Nephron (organoid): ENCODE data around the gene RBPMS2.

Experiments
- H3K27ac Mint-ChIP-seq, 3 experiments: 2 replicates each; pipeline ENCODE4 v1.8.0; 2020; ENCODE audit warnings: mixed read lengths in 3 of 3, mild to moderate bottlenecking in 2 of 3, moderate library complexity in 1 of 3
- H3K27me3 Mint-ChIP-seq: 2 replicates; pipeline ENCODE4 v1.8.0; 2021; ENCODE audit warnings: low read depth, mild to moderate bottlenecking, moderate library complexity, mixed read lengths
- H3K36me3 Mint-ChIP-seq: 2 replicates; pipeline ENCODE4 v1.8.0; 2020; ENCODE audit warnings: low read depth, mixed read lengths
- H3K4me1 Mint-ChIP-seq: 2 replicates; pipeline ENCODE4 v1.8.0; 2020; ENCODE audit warnings: mixed read lengths
- H3K4me3 Mint-ChIP-seq, 3 experiments: 2 replicates each; pipeline ENCODE4 v1.8.0; 2020; ENCODE audit warnings: mild to moderate bottlenecking in 3 of 3, mixed read lengths in 3 of 3, moderate library complexity in 2 of 3
- H3K9me3 Mint-ChIP-seq: 2 replicates; pipeline ENCODE4 v1.8.0; 2020; ENCODE audit warnings: mixed read lengths
- CTCF ChIP-seq, 3 experiments: fragments of 200-600 bp; sonication (generic); IDR thresholded peaks; one replicate each; pipeline ENCODE4 v1.5.0; 2021; ENCODE audit warnings: antibody characterized with exemption in 3 of 3; ENCODE audit not compliant: unreplicated experiment in 3 of 3

RBPMS2 gene

DNA sequence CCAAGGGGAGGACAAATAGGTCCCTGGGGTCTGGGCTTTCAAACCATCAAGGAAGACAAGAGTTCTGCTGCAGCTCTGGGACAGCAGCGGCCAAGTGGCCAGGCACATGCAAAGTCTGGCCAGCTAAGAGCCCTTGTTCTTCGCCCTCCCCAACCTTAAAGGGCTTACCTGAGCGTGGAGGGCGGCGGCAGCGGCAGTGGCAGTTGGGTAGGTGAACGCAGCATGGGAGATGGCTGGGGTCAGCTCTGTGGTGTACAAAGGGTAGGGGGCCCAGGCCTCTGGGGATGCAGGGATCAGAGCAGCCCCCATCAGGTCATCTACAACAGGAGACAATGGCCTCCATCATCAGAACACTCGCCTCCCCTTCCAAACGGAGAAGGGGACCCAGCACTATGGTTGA is 27.1 kb downstream of the RBPMS2 start:
- no peak overlapping the region for H3K27ac Mint-ChIP-seq
- no peak overlapping the region for H3K4me3 Mint-ChIP-seq
- no peaks in the 10 kb centered on the region for H3K9me3 Mint-ChIP-seq
- peaks cover 36% of the 10 kb centered on the region for H3K4me1 Mint-ChIP-seq
- peaks cover 3% of the 10 kb centered on the region for H3K27me3 Mint-ChIP-seq
- H3K36me3 Mint-ChIP-seq, result peaks cover 4% of the 10 kb centered on the region
- no peak for TF ChIP-seq CTCF (IDR thresholded peaks at IDR 0.05; ENCODE audit: unreplicated experiment in 3 of 3)

- Mint-ChIP-seq H3K9me3 (no peaks in the 10 kb centered on the region), H3K4me1 (peaks cover 36% of the 10 kb centered on the region)
These were observed 27.8 kb downstream of the RBPMS2 start for GRCh38 chr15:64747578-64747977.

DNA sequence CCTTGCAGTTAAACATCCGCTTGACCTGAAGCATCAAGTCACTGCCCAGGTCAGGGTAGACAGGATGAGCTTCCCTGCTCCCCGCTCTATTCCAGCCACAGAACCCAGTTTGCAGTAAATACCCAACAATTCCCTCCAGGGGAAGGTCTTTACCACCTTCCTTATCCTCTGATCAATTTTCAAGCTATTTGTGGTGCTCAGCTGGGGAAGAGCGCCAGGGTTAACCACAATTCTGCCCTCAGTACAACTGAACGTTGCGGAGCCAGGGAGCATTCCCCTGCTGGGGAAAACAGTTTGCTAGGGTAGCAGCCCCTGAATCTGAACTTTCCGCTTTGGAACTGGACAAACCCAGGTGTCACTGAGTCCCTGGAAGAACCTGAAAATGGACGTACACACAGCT is 28.5 kb downstream of the RBPMS2 start:
- Mint-ChIP-seq H3K27ac (no peak overlapping the region), H3K9me3 (no peaks in the 10 kb centered on the region), H3K4me3 (no peak overlapping the region), H3K4me1 (peaks cover 36% of the 10 kb centered on the region), H3K27me3 (peaks cover 3% of the 10 kb centered on the region), H3K36me3 (peaks cover 4% of the 10 kb centered on the region)
- TF ChIP-seq CTCF (IDR thresholded peaks at IDR 0.05; ENCODE audit: unreplicated experiment in 3 of 3), result no peak

More at GRCh38 chr15:64747578-64747977, 27.8 kb downstream of the RBPMS2 start:
- no peak overlapping the region for H3K27ac Mint-ChIP-seq
- no peak overlapping the region for H3K4me3 Mint-ChIP-seq
- peaks cover 3% of the 10 kb centered on the region for H3K27me3 Mint-ChIP-seq
- no peak for TF ChIP-seq CTCF (IDR thresholded peaks at IDR 0.05; ENCODE audit: unreplicated experiment in 3 of 3)
- H3K36me3 Mint-ChIP-seq, result peaks cover 4% of the 10 kb centered on the region

DNA sequence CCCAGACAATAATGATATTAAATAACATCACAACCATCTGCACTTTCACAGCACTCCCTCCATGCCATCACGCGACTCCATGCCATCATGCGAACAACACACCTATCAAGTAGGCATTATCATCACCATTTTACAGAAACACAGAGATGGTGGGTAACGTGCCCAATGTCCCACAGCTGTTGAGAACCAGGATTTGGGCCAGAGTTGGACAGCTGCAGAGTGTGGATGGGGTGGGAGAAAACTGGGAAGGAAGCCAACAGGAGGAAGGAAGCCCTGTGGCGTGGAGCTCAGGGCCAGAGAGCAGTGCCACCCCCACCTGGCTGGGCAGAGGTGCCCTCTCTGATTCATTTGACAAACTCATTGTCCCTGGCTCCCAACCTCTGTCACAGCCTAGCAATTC is 29.0 kb downstream of the RBPMS2 start:
- Mint-ChIP-seq H3K9me3 (no peaks in the 10 kb centered on the region), H3K27ac (no peak overlapping the region), H3K36me3 (peaks cover 4% of the 10 kb centered on the region), H3K4me3 (no peak overlapping the region), H3K27me3 (peaks cover 3% of the 10 kb centered on the region), H3K4me1 (peaks cover 36% of the 10 kb centered on the region)
- TF ChIP-seq CTCF (IDR thresholded peaks at IDR 0.05; ENCODE audit: unreplicated experiment in 3 of 3), result no peak

GRCh38 chr15:64743691-64744090 is 31.7 kb downstream of the RBPMS2 start:
- H3K27ac Mint-ChIP-seq, result no peak overlapping the region
- TF ChIP-seq CTCF (IDR thresholded peaks at IDR 0.05; ENCODE audit: unreplicated experiment in 3 of 3), result no peak
- H3K9me3 Mint-ChIP-seq, result no peaks in the 10 kb centered on the region
- H3K4me3 Mint-ChIP-seq, result no peak overlapping the region
- H3K36me3 Mint-ChIP-seq, result peaks cover 4% of the 10 kb centered on the region
- peaks cover 40% of the 10 kb centered on the region for H3K4me1 Mint-ChIP-seq
- H3K27me3 Mint-ChIP-seq, result no peaks in the 10 kb centered on the region

DNA sequence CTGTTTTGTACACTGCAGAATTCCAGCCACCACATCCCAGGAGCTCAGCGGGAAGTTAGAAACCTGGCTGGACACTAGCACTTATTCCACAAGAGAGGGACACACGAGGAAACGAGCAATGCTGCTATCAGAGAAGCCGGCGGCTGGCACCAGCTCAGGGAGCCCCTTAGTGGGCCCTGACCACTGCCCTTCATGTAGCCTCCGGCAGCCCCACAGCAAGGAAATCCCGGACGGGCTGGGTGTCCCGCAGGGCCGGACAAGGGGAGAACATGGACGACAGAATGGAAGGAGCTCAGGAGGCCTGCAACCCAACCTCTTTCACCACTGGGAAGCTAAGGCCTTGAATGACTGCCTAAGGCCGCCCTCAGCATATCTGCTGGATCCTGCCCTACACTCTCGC is 32.5 kb downstream of the RBPMS2 start:
- no peak for TF ChIP-seq CTCF (IDR thresholded peaks at IDR 0.05; ENCODE audit: unreplicated experiment in 3 of 3)
- Mint-ChIP-seq H3K27ac (no peak overlapping the region), H3K36me3 (peaks cover 4% of the 10 kb centered on the region), H3K27me3 (no peaks in the 10 kb centered on the region), H3K4me3 (no peak overlapping the region), H3K4me1 (peaks cover 47% of the 10 kb centered on the region), H3K9me3 (no peaks in the 10 kb centered on the region)
